Osteocyte (in vitro differentiated cells): ENCODE results near the gene TLCD5. TPM values are rescaled to one million over a fixed set of nuclear protein-coding genes. Genes with fewer than 3 reads are reported as not detected.

Experiments
- DNase-seq: peaks from one replicate; pipeline ENCODE4 v3.0.0; 2021; ENCODE audit warnings: mixed read lengths; ENCODE audit not compliant: unreplicated experiment; ENCODE audit errors: extremely low spot score
- H3K27ac Mint-ChIP-seq: one replicate; pipeline ENCODE4 v1.8.0; 2021; ENCODE audit warnings: mild to moderate bottlenecking, mixed read lengths; ENCODE audit not compliant: unreplicated experiment
- H3K27me3 Mint-ChIP-seq: one replicate; pipeline ENCODE4 v1.8.0; 2021; ENCODE audit warnings: mixed read lengths; ENCODE audit not compliant: unreplicated experiment
- H3K36me3 Mint-ChIP-seq: one replicate; pipeline ENCODE4 v1.8.0; 2021; ENCODE audit warnings: mixed read lengths; ENCODE audit not compliant: unreplicated experiment
- H3K4me1 Mint-ChIP-seq: one replicate; pipeline ENCODE4 v1.8.0; 2021; ENCODE audit warnings: mixed read lengths; ENCODE audit not compliant: unreplicated experiment
- H3K4me3 Mint-ChIP-seq: one replicate; pipeline ENCODE4 v1.8.0; 2021; ENCODE audit warnings: mild to moderate bottlenecking, moderate library complexity, mixed read lengths; ENCODE audit not compliant: unreplicated experiment
- H3K9me3 Mint-ChIP-seq: one replicate; pipeline ENCODE4 v1.8.0; 2021; ENCODE audit warnings: mixed read lengths; ENCODE audit not compliant: unreplicated experiment
- total RNA-seq: library from RNA; stranded (reverse); gene quantifications from 2 replicates; pipeline ENCODE4 v1.2.1, GENCODE V29; 2021
- TF ChIP-seq, protein P1 (sequence below): fragments of 200-600 bp; sonication (generic); IDR thresholded peaks from 2 replicates; pipeline ENCODE4 v1.5.0; 2021; ENCODE audit warnings: antibody characterized with exemption, mild to moderate bottlenecking, moderate library complexity

TLCD5 gene
- total RNA-seq, 1 donor from 2014 or later = 11.6 TPM

DNA sequence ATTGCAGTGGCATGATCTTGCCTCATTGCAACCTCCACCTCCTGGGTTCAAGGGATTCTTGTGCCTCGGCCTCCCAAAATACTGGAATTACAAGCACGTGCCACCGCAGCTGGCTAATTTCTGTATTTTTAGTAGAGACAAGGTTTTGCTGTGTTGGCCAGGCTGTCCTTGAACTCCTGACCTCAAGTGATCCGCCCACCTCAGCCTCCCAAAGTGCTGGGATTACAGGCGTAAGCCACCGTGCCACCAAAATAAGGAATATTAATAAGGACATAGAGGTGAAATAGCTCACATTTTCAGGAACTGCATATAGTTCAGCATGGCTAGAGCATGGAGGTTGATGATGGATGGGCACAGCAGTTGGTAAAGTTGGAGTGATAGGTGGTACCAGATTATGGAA is 32.5 kb downstream of the TLCD5 start:
- DNase-seq = no peak
- H3K4me1 Mint-ChIP-seq = peaks cover 50% of the 10 kb centered on the region
- H3K36me3 Mint-ChIP-seq = no peaks in the 10 kb centered on the region
- H3K9me3 Mint-ChIP-seq = no peaks in the 10 kb centered on the region
- TF ChIP-seq, protein P1, sequence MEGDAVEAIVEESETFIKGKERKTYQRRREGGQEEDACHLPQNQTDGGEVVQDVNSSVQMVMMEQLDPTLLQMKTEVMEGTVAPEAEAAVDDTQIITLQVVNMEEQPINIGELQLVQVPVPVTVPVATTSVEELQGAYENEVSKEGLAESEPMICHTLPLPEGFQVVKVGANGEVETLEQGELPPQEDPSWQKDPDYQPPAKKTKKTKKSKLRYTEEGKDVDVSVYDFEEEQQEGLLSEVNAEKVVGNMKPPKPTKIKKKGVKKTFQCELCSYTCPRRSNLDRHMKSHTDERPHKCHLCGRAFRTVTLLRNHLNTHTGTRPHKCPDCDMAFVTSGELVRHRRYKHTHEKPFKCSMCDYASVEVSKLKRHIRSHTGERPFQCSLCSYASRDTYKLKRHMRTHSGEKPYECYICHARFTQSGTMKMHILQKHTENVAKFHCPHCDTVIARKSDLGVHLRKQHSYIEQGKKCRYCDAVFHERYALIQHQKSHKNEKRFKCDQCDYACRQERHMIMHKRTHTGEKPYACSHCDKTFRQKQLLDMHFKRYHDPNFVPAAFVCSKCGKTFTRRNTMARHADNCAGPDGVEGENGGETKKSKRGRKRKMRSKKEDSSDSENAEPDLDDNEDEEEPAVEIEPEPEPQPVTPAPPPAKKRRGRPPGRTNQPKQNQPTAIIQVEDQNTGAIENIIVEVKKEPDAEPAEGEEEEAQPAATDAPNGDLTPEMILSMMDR = no peak
- no peak overlapping the region for H3K27ac Mint-ChIP-seq
- H3K4me3 Mint-ChIP-seq = no peak overlapping the region
- H3K27me3 Mint-ChIP-seq = no peaks in the 10 kb centered on the region

DNA sequence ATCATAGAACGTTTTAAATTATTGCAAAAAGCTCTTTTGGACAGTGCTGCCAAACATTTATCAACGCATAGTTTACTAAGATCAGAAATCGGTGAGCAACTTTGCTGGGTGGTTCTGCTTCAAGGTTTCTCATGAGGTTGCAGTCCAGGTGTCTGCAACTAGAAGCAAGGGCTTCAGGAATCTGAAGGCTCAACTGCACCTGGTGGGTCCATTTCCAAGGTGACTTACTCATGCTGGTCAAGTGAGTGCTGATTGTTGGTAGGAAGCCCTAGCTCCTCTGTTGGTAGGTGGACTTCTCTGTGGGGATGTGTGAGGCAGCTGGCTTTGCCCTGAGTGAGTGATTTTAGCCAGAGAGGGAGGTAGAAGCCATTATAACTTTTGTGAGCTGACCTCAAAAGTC is 33.6 kb downstream of the TLCD5 start:
- Mint-ChIP-seq H3K9me3 (no peaks in the 10 kb centered on the region), H3K27ac (no peak overlapping the region)

DNA sequence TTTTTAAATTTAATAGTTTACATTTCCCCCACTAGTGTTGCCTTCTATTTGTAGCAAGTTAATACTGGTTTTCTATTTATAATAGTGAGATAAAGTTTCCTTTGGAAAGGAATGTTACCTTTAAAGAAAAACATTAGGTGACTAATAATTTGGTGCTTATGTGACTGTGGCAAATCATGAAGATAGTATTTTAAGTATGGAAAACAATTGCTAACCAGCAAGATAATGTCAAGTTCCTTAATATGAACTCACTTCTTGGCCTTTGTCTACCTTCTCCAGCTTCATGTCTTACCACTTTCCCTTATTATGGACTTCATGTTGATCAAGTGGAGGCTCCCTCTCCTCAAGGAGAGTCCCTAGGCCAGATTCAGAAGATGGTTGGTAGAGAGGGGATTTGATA is 38.3 kb downstream of the TLCD5 start:
- H3K4me3 Mint-ChIP-seq = no peak overlapping the region
- H3K27me3 Mint-ChIP-seq = no peaks in the 10 kb centered on the region
- no peak overlapping the region for H3K27ac Mint-ChIP-seq
- peaks cover 23% of the 10 kb centered on the region for H3K4me1 Mint-ChIP-seq
- H3K36me3 Mint-ChIP-seq = peaks cover 2% of the 10 kb centered on the region
- no peak for DNase-seq
- no peaks in the 10 kb centered on the region for H3K9me3 Mint-ChIP-seq
- TF ChIP-seq, protein P1 = no peak

More for the DNA sequence above, 33.6 kb downstream of the TLCD5 start:
- no peak overlapping the region for H3K4me3 Mint-ChIP-seq
- TF ChIP-seq, protein P1 = no peak
- peaks cover 51% of the 10 kb centered on the region for H3K4me1 Mint-ChIP-seq
- DNase-seq = no peak
- no peaks in the 10 kb centered on the region for H3K27me3 Mint-ChIP-seq
- H3K36me3 Mint-ChIP-seq = no peaks in the 10 kb centered on the region

DNA sequence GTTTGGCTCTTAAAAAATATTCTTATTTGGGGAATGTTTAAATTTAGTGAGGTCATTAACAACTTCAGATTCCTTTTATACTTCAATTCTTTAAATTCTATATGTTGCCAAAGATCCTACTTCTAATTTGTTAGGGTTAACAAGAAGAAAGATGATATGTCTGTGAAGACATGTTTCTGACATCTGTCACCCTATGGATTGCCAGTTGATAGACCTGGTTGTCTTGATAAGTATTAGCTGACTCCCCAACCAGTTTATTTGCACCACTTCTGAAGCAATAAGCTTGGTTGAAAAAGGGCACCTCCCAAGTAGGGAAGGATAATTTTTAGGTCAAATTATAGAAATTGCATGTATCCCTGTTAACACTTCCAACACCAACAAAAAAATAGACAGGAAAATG is 40.4 kb downstream of the TLCD5 start:
- TF ChIP-seq, protein P1 = no peak
- Mint-ChIP-seq H3K4me3 (no peak overlapping the region), H3K4me1 (peaks cover 27% of the 10 kb centered on the region), H3K27me3 (no peaks in the 10 kb centered on the region), H3K27ac (no peak overlapping the region), H3K9me3 (no peaks in the 10 kb centered on the region), H3K36me3 (peaks cover 2% of the 10 kb centered on the region)
- DNase-seq = no peak

DNA sequence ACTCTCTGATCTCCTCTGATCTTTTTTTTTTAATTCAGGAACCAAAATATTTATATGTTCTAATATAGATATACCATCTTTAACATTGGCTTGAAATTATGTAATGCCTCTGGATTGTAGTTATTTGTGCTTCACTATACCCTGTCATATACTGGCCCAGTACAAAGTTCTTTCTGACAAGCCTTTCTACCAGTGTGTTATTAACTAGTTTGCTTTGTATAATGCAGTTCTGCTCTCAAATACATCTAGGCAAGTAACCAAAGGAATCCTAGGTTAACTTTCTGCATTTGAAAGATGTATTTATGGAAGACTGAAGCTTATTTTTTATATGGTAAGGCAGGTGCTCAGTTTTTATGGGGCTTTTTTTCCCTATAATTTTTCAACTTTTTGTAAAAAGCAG is 47.2 kb downstream of the TLCD5 start:
- H3K4me3 Mint-ChIP-seq = no peak overlapping the region
- H3K4me1 Mint-ChIP-seq = peaks cover 43% of the 10 kb centered on the region
- TF ChIP-seq, protein P1 = no peak
- no peak overlapping the region for H3K27ac Mint-ChIP-seq
- H3K36me3 Mint-ChIP-seq = no peaks in the 10 kb centered on the region
- H3K9me3 Mint-ChIP-seq = no peaks in the 10 kb centered on the region
- no peak for DNase-seq
- H3K27me3 Mint-ChIP-seq = no peaks in the 10 kb centered on the region
